Heart left ventricle (tissue), 16 donors: Measurements from ENCODE around the gene PIGB. TPM values are rescaled to one million over a fixed set of nuclear protein-coding genes. Genes with fewer than 3 reads are reported as not detected.

Experiments used
- ATAC-seq, 4 donors: fragments of 200-7000 bp; cut with Tn5 transposase; one replicate each; pipeline ENCODE4 v1.9.1; 2020 to 2022; ENCODE audit warnings: moderate library complexity in 4 of 4, mild to moderate bottlenecking in 3 of 4, moderate number of reproducible peaks in 1 of 4
- DNase-seq, 5 donors: peaks; one replicate each; pipeline ENCODE4 v3.0.0-alpha.2; 2020
- H3K27ac ChIP-seq, 12 donors: fragments of 200-600 bp; sonication (generic) in 4 of 12; one replicate each; pipeline versions ENCODE4 v1.5.0 to v1.8.0; 2016 to 2022; ENCODE audit warnings: mild to moderate bottlenecking in 2 of 12
- H3K27me3 ChIP-seq, 9 donors: fragments of 200-600 bp; sonication (generic) in 2 of 9; one replicate each; pipeline versions ENCODE4 v1.5.1 to v1.8.0; 2016 to 2022; ENCODE audit warnings: mild to moderate bottlenecking in 3 of 9
- H3K36me3 ChIP-seq, 9 donors: fragments of 200-600 bp; sonication (generic) in 2 of 9; one replicate each; pipeline versions ENCODE4 v1.5.0 to v1.8.0; 2018 to 2022; ENCODE audit warnings: mild to moderate bottlenecking in 2 of 9
- H3K4me1 ChIP-seq, 12 donors: fragments of 200-600 bp; sonication (generic) in 4 of 12; one replicate each; pipeline versions ENCODE4 v1.5.0 to v1.8.0; 2016 to 2022; ENCODE audit warnings: mild to moderate bottlenecking in 3 of 12
- H3K4me3 ChIP-seq, 12 donors: fragments of 200-600 bp; sonication (generic) in 4 of 12; one replicate each; pipeline versions ENCODE4 v1.5.0 to v1.8.0; 2017 to 2022; ENCODE audit warnings: mild to moderate bottlenecking in 9 of 12, moderate library complexity in 4 of 12
- H3K9me3 ChIP-seq, 12 donors: fragments of 200-600 bp; sonication (generic) in 4 of 12; one replicate each; pipeline versions ENCODE4 v1.5.0 to v1.8.0; 2016 to 2022; ENCODE audit warnings: mild to moderate bottlenecking in 1 of 12
- POLR2A ChIP-seq, 2 donors: fragments of 450-650 bp; IDR thresholded peaks; one replicate each; pipeline ENCODE4 v1.6.1; 2017; ENCODE audit warnings: antibody characterized with exemption in 2 of 2, mild to moderate bottlenecking in 2 of 2, moderate library complexity in 2 of 2
- WGBS, 4 donors: extraction: QIAGEN DNeasy Blood & Tissue Kit in 2 of 4; methylation state at CpG; one replicate each; pipeline versions ENCODE4 v1.1.5 to v1.1.7; 2013 to 2018; 5-methylcytosine and 5-hydroxymethylcytosine counted together
- intact Hi-C, 10 donors: fragments of 100-400 bp; cut with DNase I; formaldehyde crosslinking; loops; one replicate each; pipeline versions ENCODE4 v1.11.1 to v1.14.2; 2022
- polyA plus RNA-seq, 2 donors: library from polyadenylated mRNA; stranded (reverse); fragments of 200-250 nt; gene quantifications; one replicate each; pipeline ENCODE4 v1.2.3, GENCODE V29; 2013
- total RNA-seq, 9 donors: library from RNA; depleted of rRNA in 2 of 9; stranded (reverse); fragments of >200 nt in 2 of 9; fragmentation: NEBNext Ultra II Directional in 3 of 9; extraction: Animal tissue kit (Norgen Biotek cat#: 25700) in 3 of 9; gene quantifications; one replicate each; pipeline versions ENCODE4 v1.1.0 to v1.2.4, GENCODE V29; 2016 to 2023
- TF ChIP-seq, protein P1 (sequence below), 12 donors: fragments of 200-600 bp; sonication (generic) in 4 of 12; IDR thresholded peaks; one replicate each; pipeline versions ENCODE4 v1.5.0 to v1.8.0; 2018 to 2022; ENCODE audit warnings: antibody characterized with exemption in 12 of 12, mild to moderate bottlenecking in 5 of 12
- donor health status: ischemic (EF 13 %, LVEDD 7.1; RV severe dilation, severe dysfunction).
- donor health status: healthy with polysubstance abuse.
- donor health status: DM: no; HTN: yes; CAD: no.
- donor health status: DM: no; HTN: no; CAD: no.
- donor health status: ischemic (EF 25% LVEDD 6.9; RV normal size, moderate dysfunction).
- donor health status: ischemic (EF 25% LVEDD 5.7; RV mildly dilated, moderate dysfunction).
- donor health status: healthy.
- donor health status: DM: yes; HTN: yes; CAD: no.
- donor health status: ischemic (EF 35%, LVEDD 5.7; RV mildly dilated, moderate dysfunction).
- donor health status: nonischemic (EF 11% LVEDD 7.7; RV severe dilation, severe dysfunction).
- donor health status: DM: yes; HTN: yes; CAD: no.
- donor health status: PGD.
- donor health status: ischemic (EF 29% LVEDD 5.4; RV normal size, mild dysfunction).
- donor health status: nonischemic (EF 23%, LVEDD 6.1; RV moderate dilation, normal function).

The PIGB gene
- total and polyA plus RNA-seq, 11 donors = 2.3 to 10.3 (median 3.0) TPM

- Histone ChIP-seq H3K36me3 (peaks cover 0 to 11% (median 9%) of the 10 kb centered on the region in 9 donors), H3K27me3 (no peaks in the 10 kb centered on the region), H3K9me3 (no peaks in the 10 kb centered on the region), H3K4me3 (peak overlapping the region in 6 of 12 donors; percentile 70 to 95 (median 79)), H3K4me1 (peaks cover 4 to 61% (median 24%) of the 10 kb centered on the region in 12 donors), H3K27ac (peak overlapping the region in 3 of 12 donors; percentile 13 to 95 (median 85))
- TF ChIP-seq POLR2A (IDR thresholded peaks at IDR 0.05) = no peak
- TF ChIP-seq, protein P1, sequence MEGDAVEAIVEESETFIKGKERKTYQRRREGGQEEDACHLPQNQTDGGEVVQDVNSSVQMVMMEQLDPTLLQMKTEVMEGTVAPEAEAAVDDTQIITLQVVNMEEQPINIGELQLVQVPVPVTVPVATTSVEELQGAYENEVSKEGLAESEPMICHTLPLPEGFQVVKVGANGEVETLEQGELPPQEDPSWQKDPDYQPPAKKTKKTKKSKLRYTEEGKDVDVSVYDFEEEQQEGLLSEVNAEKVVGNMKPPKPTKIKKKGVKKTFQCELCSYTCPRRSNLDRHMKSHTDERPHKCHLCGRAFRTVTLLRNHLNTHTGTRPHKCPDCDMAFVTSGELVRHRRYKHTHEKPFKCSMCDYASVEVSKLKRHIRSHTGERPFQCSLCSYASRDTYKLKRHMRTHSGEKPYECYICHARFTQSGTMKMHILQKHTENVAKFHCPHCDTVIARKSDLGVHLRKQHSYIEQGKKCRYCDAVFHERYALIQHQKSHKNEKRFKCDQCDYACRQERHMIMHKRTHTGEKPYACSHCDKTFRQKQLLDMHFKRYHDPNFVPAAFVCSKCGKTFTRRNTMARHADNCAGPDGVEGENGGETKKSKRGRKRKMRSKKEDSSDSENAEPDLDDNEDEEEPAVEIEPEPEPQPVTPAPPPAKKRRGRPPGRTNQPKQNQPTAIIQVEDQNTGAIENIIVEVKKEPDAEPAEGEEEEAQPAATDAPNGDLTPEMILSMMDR (IDR thresholded peaks at IDR 0.05) = no peak
- 57 to 65% (median 61%) methylated on average over 2 of the region's 2 CpGs for WGBS, 4 donors
- ATAC-seq (no peak), DNase-seq (no peak)
- intact Hi-C loops = loop anchor here in 1 of 10 donors (10.0 kb wide), 1 partner anchor 55 kb away; no protein-coding TSS in a partner anchor
Observed at GRCh38 chr15:55320238-55320550, 1.2 kb downstream of the PIGB start.

DNA sequence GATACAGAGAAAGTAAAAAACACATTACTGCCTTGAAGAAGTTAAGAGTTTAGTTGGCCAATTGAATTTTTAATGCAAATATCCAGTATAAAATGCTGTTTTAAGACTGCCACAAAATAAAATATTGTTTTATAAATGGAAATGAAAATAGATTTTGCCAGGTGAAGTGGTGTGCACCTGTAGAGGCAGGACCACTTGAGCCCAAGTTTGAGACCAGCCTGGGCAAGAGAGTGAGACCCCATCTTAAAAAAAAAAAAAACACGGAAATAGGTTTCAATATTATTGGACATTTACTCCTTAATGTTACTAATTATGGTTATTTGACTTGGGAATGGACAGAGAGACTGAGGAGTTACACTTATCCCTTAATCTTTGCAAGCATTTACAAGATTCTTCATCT is 1.9 kb downstream of the PIGB start:
- DNase-seq (no peak), ATAC-seq (no peak)
- Histone ChIP-seq H3K9me3 (no peaks in the 10 kb centered on the region), H3K4me3 (no peak overlapping the region), H3K36me3 (peaks cover 0 to 19% (median 9%) of the 10 kb centered on the region in 9 donors), H3K27me3 (no peaks in the 10 kb centered on the region), H3K27ac (no peak overlapping the region), H3K4me1 (peaks cover 4 to 61% (median 24%) of the 10 kb centered on the region in 12 donors)
- 89 to 98% (median 95%) methylated on average over 1 of the region's 1 CpG for WGBS, 4 donors
- intact Hi-C loops = loop anchor here in 1 of 10 donors (10.0 kb wide), 1 partner anchor 54 kb away; no protein-coding TSS in a partner anchor
- TF ChIP-seq POLR2A (IDR thresholded peaks at IDR 0.05) = no peak
- TF ChIP-seq, protein P1 (IDR thresholded peaks at IDR 0.05) = no peak

GRCh38 chr15:55322467-55322866 is 3.4 kb downstream of the PIGB start:
- DNase-seq (no peak), ATAC-seq (no peak)
- H3K27me3 ChIP-seq = no peaks in the 10 kb centered on the region
- peaks cover 0 to 32% (median 11%) of the 10 kb centered on the region in 9 donors for H3K36me3 ChIP-seq
- H3K4me1 ChIP-seq = peaks cover 4 to 49% (median 17%) of the 10 kb centered on the region in 12 donors
- H3K9me3 ChIP-seq = no peaks in the 10 kb centered on the region
- intact Hi-C loops = loop anchor here in 1 of 10 donors (10.0 kb wide), 1 partner anchor 52 kb away; no protein-coding TSS in a partner anchor
- 78 to 88% (median 85%) methylated on average over 5 of the region's 5 CpGs for WGBS, 4 donors
- TF ChIP-seq, protein P1 (IDR thresholded peaks at IDR 0.05) = no peak
- TF ChIP-seq POLR2A (IDR thresholded peaks at IDR 0.05) = no peak
- no peak overlapping the region for H3K27ac ChIP-seq
- H3K4me3 ChIP-seq = no peak overlapping the region

DNA sequence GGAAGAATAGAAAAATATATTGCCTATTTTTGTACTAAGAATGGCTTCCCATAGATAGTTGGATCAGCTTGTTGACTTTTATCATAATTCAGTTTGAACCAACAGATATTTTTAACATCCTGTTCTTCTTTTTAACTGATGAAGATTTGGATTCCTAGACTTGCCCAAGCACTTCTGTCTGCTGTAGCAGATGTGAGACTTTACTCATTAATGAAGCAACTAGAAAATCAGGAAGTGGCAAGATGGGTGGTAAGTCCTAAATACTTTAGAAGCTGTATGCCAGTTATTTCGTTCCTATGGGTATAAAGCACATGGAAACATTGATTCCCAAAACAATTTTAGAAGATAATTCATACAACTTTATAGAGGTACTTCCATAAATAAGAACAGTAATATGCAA is 8.4 kb downstream of the PIGB start:
- Histone ChIP-seq H3K9me3 (no peaks in the 10 kb centered on the region), H3K4me1 (peaks cover 0 to 25% (median 0%) of the 10 kb centered on the region in 12 donors), H3K27me3 (no peaks in the 10 kb centered on the region), H3K36me3 (peaks cover 0 to 70% (median 25%) of the 10 kb centered on the region in 9 donors), H3K27ac (no peak overlapping the region), H3K4me3 (no peak overlapping the region)
- ATAC-seq (no peak), DNase-seq (no peak)
- WGBS, 4 donors = 75 to 86% (median 78%) methylated on average over 1 of the region's 1 CpG
- no peak for TF ChIP-seq POLR2A (IDR thresholded peaks at IDR 0.05)
- TF ChIP-seq, protein P1 (IDR thresholded peaks at IDR 0.05) = no peak
- intact Hi-C loops = loop anchor here in 1 of 10 donors (10.0 kb wide), 1 partner anchor 47 kb away; no protein-coding TSS in a partner anchor
